ENCODE results near the gene CLASP1. TPM values are rescaled to one million over a fixed set of nuclear protein-coding genes. Genes with fewer than 3 reads are reported as not detected.

The CLASP1 gene
- total and polyA plus RNA-seq, 2 of the 8 experiments (the other 6 are each of a cell fraction or from before 2014, with no cell fraction given): 7.3 to 53.9 TPM

DNA sequence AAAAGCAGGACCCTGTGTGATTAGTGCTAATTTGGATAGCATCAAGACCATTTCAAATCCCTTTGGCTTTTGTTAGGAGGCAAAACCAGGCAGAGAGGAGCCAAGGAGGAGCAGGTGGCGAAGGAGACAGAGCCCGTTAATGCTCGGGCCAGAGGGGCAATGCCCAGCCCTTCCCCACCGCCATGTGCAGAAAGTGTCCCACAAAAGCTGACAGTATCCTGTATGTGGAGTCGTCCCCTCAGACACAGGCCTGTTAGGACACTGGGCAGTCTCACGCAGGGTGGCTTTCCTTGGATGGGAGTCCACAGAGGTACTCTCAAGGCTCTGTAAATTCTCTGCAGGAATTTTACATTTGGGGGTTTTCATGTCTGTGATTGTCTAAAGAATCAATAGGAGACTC lies 319.5 kb downstream of the CLASP1 start (continued):
- TF ChIP-seq, protein P1, sequence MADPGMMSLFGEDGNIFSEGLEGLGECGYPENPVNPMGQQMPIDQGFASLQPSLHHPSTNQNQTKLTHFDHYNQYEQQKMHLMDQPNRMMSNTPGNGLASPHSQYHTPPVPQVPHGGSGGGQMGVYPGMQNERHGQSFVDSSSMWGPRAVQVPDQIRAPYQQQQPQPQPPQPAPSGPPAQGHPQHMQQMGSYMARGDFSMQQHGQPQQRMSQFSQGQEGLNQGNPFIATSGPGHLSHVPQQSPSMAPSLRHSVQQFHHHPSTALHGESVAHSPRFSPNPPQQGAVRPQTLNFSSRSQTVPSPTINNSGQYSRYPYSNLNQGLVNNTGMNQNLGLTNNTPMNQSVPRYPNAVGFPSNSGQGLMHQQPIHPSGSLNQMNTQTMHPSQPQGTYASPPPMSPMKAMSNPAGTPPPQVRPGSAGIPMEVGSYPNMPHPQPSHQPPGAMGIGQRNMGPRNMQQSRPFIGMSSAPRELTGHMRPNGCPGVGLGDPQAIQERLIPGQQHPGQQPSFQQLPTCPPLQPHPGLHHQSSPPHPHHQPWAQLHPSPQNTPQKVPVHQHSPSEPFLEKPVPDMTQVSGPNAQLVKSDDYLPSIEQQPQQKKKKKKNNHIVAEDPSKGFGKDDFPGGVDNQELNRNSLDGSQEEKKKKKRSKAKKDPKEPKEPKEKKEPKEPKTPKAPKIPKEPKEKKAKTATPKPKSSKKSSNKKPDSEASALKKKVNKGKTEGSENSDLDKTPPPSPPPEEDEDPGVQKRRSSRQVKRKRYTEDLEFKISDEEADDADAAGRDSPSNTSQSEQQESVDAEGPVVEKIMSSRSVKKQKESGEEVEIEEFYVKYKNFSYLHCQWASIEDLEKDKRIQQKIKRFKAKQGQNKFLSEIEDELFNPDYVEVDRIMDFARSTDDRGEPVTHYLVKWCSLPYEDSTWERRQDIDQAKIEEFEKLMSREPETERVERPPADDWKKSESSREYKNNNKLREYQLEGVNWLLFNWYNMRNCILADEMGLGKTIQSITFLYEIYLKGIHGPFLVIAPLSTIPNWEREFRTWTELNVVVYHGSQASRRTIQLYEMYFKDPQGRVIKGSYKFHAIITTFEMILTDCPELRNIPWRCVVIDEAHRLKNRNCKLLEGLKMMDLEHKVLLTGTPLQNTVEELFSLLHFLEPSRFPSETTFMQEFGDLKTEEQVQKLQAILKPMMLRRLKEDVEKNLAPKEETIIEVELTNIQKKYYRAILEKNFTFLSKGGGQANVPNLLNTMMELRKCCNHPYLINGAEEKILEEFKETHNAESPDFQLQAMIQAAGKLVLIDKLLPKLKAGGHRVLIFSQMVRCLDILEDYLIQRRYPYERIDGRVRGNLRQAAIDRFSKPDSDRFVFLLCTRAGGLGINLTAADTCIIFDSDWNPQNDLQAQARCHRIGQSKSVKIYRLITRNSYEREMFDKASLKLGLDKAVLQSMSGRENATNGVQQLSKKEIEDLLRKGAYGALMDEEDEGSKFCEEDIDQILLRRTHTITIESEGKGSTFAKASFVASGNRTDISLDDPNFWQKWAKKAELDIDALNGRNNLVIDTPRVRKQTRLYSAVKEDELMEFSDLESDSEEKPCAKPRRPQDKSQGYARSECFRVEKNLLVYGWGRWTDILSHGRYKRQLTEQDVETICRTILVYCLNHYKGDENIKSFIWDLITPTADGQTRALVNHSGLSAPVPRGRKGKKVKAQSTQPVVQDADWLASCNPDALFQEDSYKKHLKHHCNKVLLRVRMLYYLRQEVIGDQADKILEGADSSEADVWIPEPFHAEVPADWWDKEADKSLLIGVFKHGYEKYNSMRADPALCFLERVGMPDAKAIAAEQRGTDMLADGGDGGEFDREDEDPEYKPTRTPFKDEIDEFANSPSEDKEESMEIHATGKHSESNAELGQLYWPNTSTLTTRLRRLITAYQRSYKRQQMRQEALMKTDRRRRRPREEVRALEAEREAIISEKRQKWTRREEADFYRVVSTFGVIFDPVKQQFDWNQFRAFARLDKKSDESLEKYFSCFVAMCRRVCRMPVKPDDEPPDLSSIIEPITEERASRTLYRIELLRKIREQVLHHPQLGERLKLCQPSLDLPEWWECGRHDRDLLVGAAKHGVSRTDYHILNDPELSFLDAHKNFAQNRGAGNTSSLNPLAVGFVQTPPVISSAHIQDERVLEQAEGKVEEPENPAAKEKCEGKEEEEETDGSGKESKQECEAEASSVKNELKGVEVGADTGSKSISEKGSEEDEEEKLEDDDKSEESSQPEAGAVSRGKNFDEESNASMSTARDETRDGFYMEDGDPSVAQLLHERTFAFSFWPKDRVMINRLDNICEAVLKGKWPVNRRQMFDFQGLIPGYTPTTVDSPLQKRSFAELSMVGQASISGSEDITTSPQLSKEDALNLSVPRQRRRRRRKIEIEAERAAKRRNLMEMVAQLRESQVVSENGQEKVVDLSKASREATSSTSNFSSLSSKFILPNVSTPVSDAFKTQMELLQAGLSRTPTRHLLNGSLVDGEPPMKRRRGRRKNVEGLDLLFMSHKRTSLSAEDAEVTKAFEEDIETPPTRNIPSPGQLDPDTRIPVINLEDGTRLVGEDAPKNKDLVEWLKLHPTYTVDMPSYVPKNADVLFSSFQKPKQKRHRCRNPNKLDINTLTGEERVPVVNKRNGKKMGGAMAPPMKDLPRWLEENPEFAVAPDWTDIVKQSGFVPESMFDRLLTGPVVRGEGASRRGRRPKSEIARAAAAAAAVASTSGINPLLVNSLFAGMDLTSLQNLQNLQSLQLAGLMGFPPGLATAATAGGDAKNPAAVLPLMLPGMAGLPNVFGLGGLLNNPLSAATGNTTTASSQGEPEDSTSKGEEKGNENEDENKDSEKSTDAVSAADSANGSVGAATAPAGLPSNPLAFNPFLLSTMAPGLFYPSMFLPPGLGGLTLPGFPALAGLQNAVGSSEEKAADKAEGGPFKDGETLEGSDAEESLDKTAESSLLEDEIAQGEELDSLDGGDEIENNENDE (IDR thresholded peaks at IDR 0.05; ENCODE audit: insufficient replicate concordance, low read length): no peak
- TF ChIP-seq POLR2AphosphoS5 (IDR thresholded peaks at IDR 0.05; ENCODE audit: low read depth, low read length) (no peak), RNF2 (IDR thresholded peaks at IDR 0.05; ENCODE audit: borderline replicate concordance, low read depth, low read length, missing control alignments, poor library complexity, severe bottlenecking) (no peak), SP1 (IDR thresholded peaks at IDR 0.05; ENCODE audit: low read depth, low read length) (no peak), EZH2 (IDR thresholded peaks at IDR 0.05; ENCODE audit: low read depth, low read length, severe bottlenecking) (no peak), SUZ12 (IDR thresholded peaks at IDR 0.05; ENCODE audit: low read length) (no peak)
- TF ChIP-seq, protein P2, sequence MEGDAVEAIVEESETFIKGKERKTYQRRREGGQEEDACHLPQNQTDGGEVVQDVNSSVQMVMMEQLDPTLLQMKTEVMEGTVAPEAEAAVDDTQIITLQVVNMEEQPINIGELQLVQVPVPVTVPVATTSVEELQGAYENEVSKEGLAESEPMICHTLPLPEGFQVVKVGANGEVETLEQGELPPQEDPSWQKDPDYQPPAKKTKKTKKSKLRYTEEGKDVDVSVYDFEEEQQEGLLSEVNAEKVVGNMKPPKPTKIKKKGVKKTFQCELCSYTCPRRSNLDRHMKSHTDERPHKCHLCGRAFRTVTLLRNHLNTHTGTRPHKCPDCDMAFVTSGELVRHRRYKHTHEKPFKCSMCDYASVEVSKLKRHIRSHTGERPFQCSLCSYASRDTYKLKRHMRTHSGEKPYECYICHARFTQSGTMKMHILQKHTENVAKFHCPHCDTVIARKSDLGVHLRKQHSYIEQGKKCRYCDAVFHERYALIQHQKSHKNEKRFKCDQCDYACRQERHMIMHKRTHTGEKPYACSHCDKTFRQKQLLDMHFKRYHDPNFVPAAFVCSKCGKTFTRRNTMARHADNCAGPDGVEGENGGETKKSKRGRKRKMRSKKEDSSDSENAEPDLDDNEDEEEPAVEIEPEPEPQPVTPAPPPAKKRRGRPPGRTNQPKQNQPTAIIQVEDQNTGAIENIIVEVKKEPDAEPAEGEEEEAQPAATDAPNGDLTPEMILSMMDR (IDR thresholded peaks at IDR 0.05; ENCODE audit: control extremely low read depth in 1 of 3, insufficient read depth in 1 of 3, low read depth in 1 of 3, low read length in 3 of 3): no peak
- TF ChIP-seq, protein P3, sequence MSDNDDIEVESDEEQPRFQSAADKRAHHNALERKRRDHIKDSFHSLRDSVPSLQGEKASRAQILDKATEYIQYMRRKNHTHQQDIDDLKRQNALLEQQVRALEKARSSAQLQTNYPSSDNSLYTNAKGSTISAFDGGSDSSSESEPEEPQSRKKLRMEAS (IDR thresholded peaks at IDR 0.05): no peak

Measured in H1 (cell line).